BLaER1 treated with 17β-estradiol and CSF1 and Interleukin-3, amounts not matched to agents 10 nM and 100 nM (cell line): ENCODE results near the gene UQCRC1.
A peak's percentile ranks its signal among the peaks of the same experiment; 100 is the strongest.

Experiments
- H3K27ac ChIP-seq, 11 experiments: shearing (Covaris generic); formaldehyde crosslinking; 2 replicates each; pipeline ENCODE4 v1.8.1; 2022
- H3K27me3 ChIP-seq, 11 experiments: shearing (Covaris generic); formaldehyde crosslinking; 2 replicates each; pipeline ENCODE4 v1.8.1; 2022
- H3K36me3 ChIP-seq, 11 experiments: shearing (Covaris generic); formaldehyde crosslinking; 2 replicates each; pipeline ENCODE4 v1.8.1; 2022
- H3K4me1 ChIP-seq, 10 experiments: shearing (Covaris generic); formaldehyde crosslinking; 2 replicates each; pipeline ENCODE4 v1.8.1; 2022
- H3K4me2 ChIP-seq, 11 experiments: shearing (Covaris generic); formaldehyde crosslinking; 2 replicates each; pipeline ENCODE4 v1.8.1; 2022
- H3K4me3 ChIP-seq, 10 experiments: shearing (Covaris generic); formaldehyde crosslinking; 2 replicates each; pipeline ENCODE4 v1.8.1; 2022
- H3K9ac ChIP-seq, 11 experiments: shearing (Covaris generic); formaldehyde crosslinking; 2 replicates each; pipeline ENCODE4 v1.8.1; 2022
- H3K9me3 ChIP-seq, 11 experiments: shearing (Covaris generic); formaldehyde crosslinking; replicated peaks in 1 of 11; 2 replicates each; pipeline ENCODE4 v1.8.1; 2022
- H4K20me1 ChIP-seq, 11 experiments: shearing (Covaris generic); formaldehyde crosslinking; 2 replicates each; pipeline ENCODE4 v1.8.1; 2022
- Cebpa-rat ChIP-seq, 11 experiments: shearing (Covaris generic); IDR thresholded peaks; 2 replicates each; pipeline ENCODE4 v1.8.1; 2022

The UQCRC1 gene

GRCh38 chr3:48581621-48582481, 27.6 kb downstream of the UQCRC1 start:
- no peak overlapping the region for H3K4me3 ChIP-seq
- H3K9me3 ChIP-seq = no peaks in the 10 kb centered on the region
- H3K36me3 ChIP-seq = no peaks in the 10 kb centered on the region
- no peaks in the 10 kb centered on the region for H3K27me3 ChIP-seq
- TF ChIP-seq Cebpa-rat (IDR thresholded peaks at IDR 0.05) = no peak
- H3K4me1 ChIP-seq = no peaks in the 10 kb centered on the region
- no peak overlapping the region for H3K4me2 ChIP-seq
- H3K27ac ChIP-seq = no peak overlapping the region
- H3K9ac ChIP-seq = no peak overlapping the region
- H4K20me1 ChIP-seq = no peaks in the 10 kb centered on the region; a peak in 1 of 22 replicates

DNA sequence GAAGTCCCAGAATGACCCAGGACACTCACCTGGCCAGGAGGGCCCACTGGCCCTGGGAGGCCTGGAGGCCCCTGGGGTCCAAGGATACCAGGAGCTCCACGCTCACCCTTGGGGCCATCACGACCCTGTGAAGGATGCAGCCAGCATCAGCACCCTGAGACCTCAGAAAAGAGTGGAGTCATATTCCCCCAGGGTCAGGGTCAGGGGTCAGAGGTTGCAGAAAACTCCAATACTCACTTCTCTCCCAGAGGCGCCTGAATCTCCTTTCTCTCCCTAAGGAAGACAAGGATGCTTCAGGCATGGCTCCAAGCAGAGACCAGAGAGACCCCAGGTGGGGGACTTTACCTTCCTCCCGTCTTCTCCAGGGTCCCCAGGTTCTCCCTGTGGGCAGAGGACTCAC, 32.8 kb downstream of the UQCRC1 start:
- peaks cover 0 to 12% (median 0%) of the 10 kb centered on the region in 10 experiments; a peak in 4 of 20 replicates for H3K4me1 ChIP-seq
- no peak overlapping the region for H3K4me2 ChIP-seq
- no peaks in the 10 kb centered on the region for H3K9me3 ChIP-seq
- H3K27ac ChIP-seq = no peak overlapping the region
- TF ChIP-seq Cebpa-rat (IDR thresholded peaks at IDR 0.05) = no peak
- no peak overlapping the region for H3K4me3 ChIP-seq
- H3K27me3 ChIP-seq = no peaks in the 10 kb centered on the region
- no peaks in the 10 kb centered on the region for H3K36me3 ChIP-seq
- H3K9ac ChIP-seq = no peak overlapping the region
- H4K20me1 ChIP-seq = no peaks in the 10 kb centered on the region

GRCh38 chr3:48575366-48575765, 34.1 kb downstream of the UQCRC1 start:
- Histone ChIP-seq H3K36me3 (no peaks in the 10 kb centered on the region), H3K9me3 (no peaks in the 10 kb centered on the region), H3K4me2 (no peak overlapping the region), H3K27ac (no peak overlapping the region), H3K4me3 (no peak overlapping the region), H4K20me1 (no peaks in the 10 kb centered on the region), H3K27me3 (no peaks in the 10 kb centered on the region), H3K9ac (no peak overlapping the region), H3K4me1 (peaks cover 0 to 16% (median 2%) of the 10 kb centered on the region in 10 experiments; a peak in 4 of 20 replicates)
- TF ChIP-seq Cebpa-rat (IDR thresholded peaks at IDR 0.05) = no peak

DNA sequence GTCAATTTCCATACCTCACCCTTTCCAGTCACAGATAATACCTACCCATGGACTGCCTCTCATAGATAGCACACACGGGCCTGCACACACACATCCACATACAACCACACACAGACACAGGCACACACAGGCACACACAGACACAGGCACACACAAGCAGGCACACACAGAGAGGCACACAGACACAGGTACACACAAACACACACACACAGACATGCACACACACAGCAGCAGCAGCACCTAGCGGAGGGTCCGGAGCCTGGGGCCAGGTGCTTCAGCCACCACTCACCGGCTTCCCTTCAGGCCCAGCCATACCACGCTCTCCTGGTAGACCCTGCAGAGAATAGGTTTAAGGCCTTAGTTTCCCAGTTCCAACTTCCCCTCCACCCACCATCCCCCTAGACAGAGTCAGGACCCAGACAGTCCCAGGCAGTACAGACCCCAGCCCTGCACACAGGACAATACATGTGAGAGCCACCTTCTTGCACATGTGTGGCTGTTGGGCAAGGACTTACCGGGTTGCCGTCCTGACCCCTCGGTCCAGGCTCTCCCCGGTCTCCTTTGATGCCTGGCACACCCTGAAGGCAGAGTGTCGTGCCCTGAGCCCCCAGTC, 35.4 kb downstream of the UQCRC1 start:
- Histone ChIP-seq H3K9ac (no peak overlapping the region), H3K4me3 (no peak overlapping the region), H3K4me1 (peaks cover 0 to 20% (median 3%) of the 10 kb centered on the region in 10 experiments; a peak in 5 of 20 replicates), H3K27ac (no peak overlapping the region), H4K20me1 (no peaks in the 10 kb centered on the region), H3K27me3 (no peaks in the 10 kb centered on the region), H3K4me2 (no peak overlapping the region), H3K9me3 (no peaks in the 10 kb centered on the region), H3K36me3 (no peaks in the 10 kb centered on the region)
- TF ChIP-seq Cebpa-rat (IDR thresholded peaks at IDR 0.05) = no peak

- Histone ChIP-seq H3K9me3 (no peaks in the 10 kb centered on the region), H3K27me3 (no peaks in the 10 kb centered on the region), H3K4me1 (peaks cover 0 to 28% (median 5%) of the 10 kb centered on the region in 10 experiments; a peak in 7 of 20 replicates), H3K9ac (no peak overlapping the region), H3K4me2 (peak overlapping the region in 1 of 11 experiments; percentile 16; a peak in 1 of 22 replicates), H3K4me3 (no peak overlapping the region), H3K36me3 (no peaks in the 10 kb centered on the region), H4K20me1 (no peaks in the 10 kb centered on the region), H3K27ac (no peak overlapping the region)
- no peak for TF ChIP-seq Cebpa-rat (IDR thresholded peaks at IDR 0.05)
These were observed 36.9 kb downstream of the UQCRC1 start for GRCh38 chr3:48572517-48572916.

GRCh38 chr3:48571938-48572337, 37.5 kb downstream of the UQCRC1 start:
- H3K27ac ChIP-seq = no peak overlapping the region
- H3K9me3 ChIP-seq = no peaks in the 10 kb centered on the region
- no peaks in the 10 kb centered on the region for H3K27me3 ChIP-seq
- no peak overlapping the region for H3K9ac ChIP-seq
- H3K4me3 ChIP-seq = no peak overlapping the region
- peak overlapping the region in 1 of 11 experiments; percentile 16; a peak in 1 of 22 replicates for H3K4me2 ChIP-seq
- H4K20me1 ChIP-seq = no peaks in the 10 kb centered on the region
- TF ChIP-seq Cebpa-rat (IDR thresholded peaks at IDR 0.05) = no peak
- H3K4me1 ChIP-seq = peaks cover 3 to 34% (median 8%) of the 10 kb centered on the region in 10 experiments; a peak in 19 of 20 replicates
- H3K36me3 ChIP-seq = no peaks in the 10 kb centered on the region

DNA sequence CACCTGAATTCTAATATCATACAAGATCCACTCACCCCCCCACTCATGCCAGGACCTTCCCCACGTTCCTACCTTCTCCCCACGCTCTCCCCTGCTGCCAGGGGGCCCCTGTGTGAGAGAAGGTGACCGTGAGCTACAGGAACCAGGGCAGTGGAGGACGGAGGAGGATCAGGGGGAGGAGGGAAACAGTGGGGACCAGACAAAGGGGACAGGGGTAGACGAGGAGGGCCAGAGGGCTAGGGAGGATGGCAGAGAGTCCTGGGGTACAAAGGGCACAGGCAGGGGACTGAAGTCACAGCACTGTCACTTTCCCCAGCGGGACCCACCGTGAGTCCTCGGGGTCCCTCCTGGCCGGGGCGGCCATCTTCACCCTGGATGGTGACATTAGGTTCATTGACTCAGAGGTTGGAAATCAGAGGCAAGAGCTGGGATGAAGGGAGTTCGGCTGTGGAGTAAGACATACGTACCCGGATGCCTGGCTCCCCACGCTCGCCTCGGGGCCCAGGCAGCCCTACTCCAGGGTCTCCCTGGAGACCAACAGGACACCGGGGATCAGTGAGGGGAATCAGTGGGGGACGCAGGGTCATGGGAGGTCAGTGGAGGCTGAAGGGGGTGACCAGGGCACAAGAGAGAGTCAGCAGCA, 39.5 kb downstream of the UQCRC1 start:
- peaks cover 23 to 54% (median 28%) of the 10 kb centered on the region in 10 experiments for H3K4me1 ChIP-seq
- H3K4me2 ChIP-seq = no peak overlapping the region
- no peaks in the 10 kb centered on the region for H3K27me3 ChIP-seq
- no peak overlapping the region for H3K27ac ChIP-seq
- H3K9ac ChIP-seq = no peak overlapping the region
- no peaks in the 10 kb centered on the region for H3K9me3 ChIP-seq
- H3K4me3 ChIP-seq = no peak overlapping the region
- no peaks in the 10 kb centered on the region for H3K36me3 ChIP-seq
- no peak for TF ChIP-seq Cebpa-rat (IDR thresholded peaks at IDR 0.05)
- no peaks in the 10 kb centered on the region for H4K20me1 ChIP-seq

DNA sequence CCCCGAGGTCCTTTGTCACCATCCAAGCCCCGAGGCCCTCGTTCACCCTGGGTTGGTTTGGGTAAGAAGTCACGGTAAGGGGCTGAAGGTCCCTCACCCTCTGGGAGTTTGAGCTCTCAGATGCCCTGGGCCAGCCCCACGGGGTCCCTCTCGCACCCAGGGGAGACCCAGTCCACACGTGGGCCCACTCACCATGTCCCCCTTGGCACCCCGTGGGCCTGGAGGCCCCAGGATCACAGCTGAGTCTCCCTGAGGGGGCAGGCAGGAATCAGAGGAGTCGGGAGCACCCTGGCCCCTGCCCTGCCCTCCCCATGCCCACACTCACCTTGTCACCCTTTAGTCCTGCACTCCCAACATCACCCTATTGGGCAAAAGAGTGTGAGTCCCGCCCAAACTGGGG, 40.0 kb downstream of the UQCRC1 start:
- H3K9ac ChIP-seq = no peak overlapping the region
- H3K4me2 ChIP-seq = 0 out of 22 replicates have a peak overlapping the region, but pooled peaks of 1 of the 11 experiments have one; percentile 2
- H3K27me3 ChIP-seq = no peaks in the 10 kb centered on the region
- TF ChIP-seq Cebpa-rat (IDR thresholded peaks at IDR 0.05) = no peak
- H3K36me3 ChIP-seq = no peaks in the 10 kb centered on the region
- H3K9me3 ChIP-seq = no peaks in the 10 kb centered on the region
- peaks cover 28 to 59% (median 34%) of the 10 kb centered on the region in 10 experiments for H3K4me1 ChIP-seq
- H3K4me3 ChIP-seq = no peak overlapping the region
- H4K20me1 ChIP-seq = no peaks in the 10 kb centered on the region
- H3K27ac ChIP-seq = peak overlapping the region in 1 of 11 experiments; percentile 2; a peak in 2 of 22 replicates

DNA sequence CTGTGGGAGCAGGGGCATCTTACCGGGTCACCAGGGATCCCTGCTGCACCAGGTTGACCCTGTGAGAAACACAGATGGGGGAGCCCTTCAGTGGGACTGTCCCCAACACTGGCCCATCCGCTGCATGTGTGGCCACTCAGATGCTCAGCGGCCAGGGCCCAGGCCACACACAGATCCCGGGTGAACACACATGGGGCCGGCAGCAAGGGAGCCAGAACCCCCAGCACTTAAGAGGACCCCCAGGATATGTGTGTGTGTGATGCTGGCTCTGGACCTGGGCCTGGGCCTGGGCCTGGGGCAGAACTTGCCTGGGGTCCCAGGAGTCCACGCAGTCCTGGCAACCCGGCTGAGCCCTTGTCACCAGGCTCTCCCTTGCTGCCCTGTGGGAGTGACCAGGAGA, 41.0 kb downstream of the UQCRC1 start:
- no peak overlapping the region for H3K4me2 ChIP-seq
- H3K27ac ChIP-seq = no peak overlapping the region; a peak in 1 of 22 replicates
- H3K27me3 ChIP-seq = no peaks in the 10 kb centered on the region
- no peaks in the 10 kb centered on the region for H3K36me3 ChIP-seq
- peaks cover 38 to 69% (median 43%) of the 10 kb centered on the region in 10 experiments for H3K4me1 ChIP-seq
- no peaks in the 10 kb centered on the region for H4K20me1 ChIP-seq
- no peak for TF ChIP-seq Cebpa-rat (IDR thresholded peaks at IDR 0.05)
- H3K4me3 ChIP-seq = no peak overlapping the region
- H3K9me3 ChIP-seq = no peaks in the 10 kb centered on the region
- H3K9ac ChIP-seq = no peak overlapping the region
